ENCODE results near the gene HIVEP3.

The HIVEP3 gene

GRCh38 chr1:41902664-41903063 lies 16.1 kb downstream of the HIVEP3 start:
- TF ChIP-seq, protein P1, sequence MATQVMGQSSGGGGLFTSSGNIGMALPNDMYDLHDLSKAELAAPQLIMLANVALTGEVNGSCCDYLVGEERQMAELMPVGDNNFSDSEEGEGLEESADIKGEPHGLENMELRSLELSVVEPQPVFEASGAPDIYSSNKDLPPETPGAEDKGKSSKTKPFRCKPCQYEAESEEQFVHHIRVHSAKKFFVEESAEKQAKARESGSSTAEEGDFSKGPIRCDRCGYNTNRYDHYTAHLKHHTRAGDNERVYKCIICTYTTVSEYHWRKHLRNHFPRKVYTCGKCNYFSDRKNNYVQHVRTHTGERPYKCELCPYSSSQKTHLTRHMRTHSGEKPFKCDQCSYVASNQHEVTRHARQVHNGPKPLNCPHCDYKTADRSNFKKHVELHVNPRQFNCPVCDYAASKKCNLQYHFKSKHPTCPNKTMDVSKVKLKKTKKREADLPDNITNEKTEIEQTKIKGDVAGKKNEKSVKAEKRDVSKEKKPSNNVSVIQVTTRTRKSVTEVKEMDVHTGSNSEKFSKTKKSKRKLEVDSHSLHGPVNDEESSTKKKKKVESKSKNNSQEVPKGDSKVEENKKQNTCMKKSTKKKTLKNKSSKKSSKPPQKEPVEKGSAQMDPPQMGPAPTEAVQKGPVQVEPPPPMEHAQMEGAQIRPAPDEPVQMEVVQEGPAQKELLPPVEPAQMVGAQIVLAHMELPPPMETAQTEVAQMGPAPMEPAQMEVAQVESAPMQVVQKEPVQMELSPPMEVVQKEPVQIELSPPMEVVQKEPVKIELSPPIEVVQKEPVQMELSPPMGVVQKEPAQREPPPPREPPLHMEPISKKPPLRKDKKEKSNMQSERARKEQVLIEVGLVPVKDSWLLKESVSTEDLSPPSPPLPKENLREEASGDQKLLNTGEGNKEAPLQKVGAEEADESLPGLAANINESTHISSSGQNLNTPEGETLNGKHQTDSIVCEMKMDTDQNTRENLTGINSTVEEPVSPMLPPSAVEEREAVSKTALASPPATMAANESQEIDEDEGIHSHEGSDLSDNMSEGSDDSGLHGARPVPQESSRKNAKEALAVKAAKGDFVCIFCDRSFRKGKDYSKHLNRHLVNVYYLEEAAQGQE (IDR thresholded peaks at IDR 0.05; ENCODE audit: insufficient read depth in 1 of 2, low read depth in 2 of 2, low read length in 2 of 2), result no peak
- TF ChIP-seq POLR2AphosphoS5 (IDR thresholded peaks at IDR 0.05; ENCODE audit: low read depth, low read length), result no peak
- TF ChIP-seq TAF1 (IDR thresholded peaks at IDR 0.05; ENCODE audit: borderline replicate concordance, insufficient read depth, low read length), result no peak
- TF ChIP-seq SIN3A (IDR thresholded peaks at IDR 0.05; ENCODE audit: borderline replicate concordance, insufficient read depth, low read length), result no peak
- no peak for TF ChIP-seq FOXP2 (optimal IDR thresholded peaks at IDR 0.05; ENCODE audit: borderline replicate concordance, extremely low read depth, extremely low read length, insufficient read depth)

GRCh38 chr1:41902159-41902577 lies 16.6 kb downstream of the HIVEP3 start:
- TF ChIP-seq TAF1 (IDR thresholded peaks at IDR 0.05; ENCODE audit: borderline replicate concordance, insufficient read depth, low read length) (peak; percentile 51; the same call in 1 of the 2 replicates), POLR2AphosphoS5 (IDR thresholded peaks at IDR 0.05; ENCODE audit: low read depth, low read length) (peak; percentile 56), FOXP2 (optimal IDR thresholded peaks at IDR 0.05; ENCODE audit: borderline replicate concordance, extremely low read depth, extremely low read length, insufficient read depth) (no peak), SIN3A (IDR thresholded peaks at IDR 0.05; ENCODE audit: borderline replicate concordance, insufficient read depth, low read length) (peak; percentile 78; the same call in 1 of the 2 replicates)
- TF ChIP-seq, protein P1 (IDR thresholded peaks at IDR 0.05; ENCODE audit: insufficient read depth in 1 of 2, low read depth in 2 of 2, low read length in 2 of 2), result no peak

DNA sequence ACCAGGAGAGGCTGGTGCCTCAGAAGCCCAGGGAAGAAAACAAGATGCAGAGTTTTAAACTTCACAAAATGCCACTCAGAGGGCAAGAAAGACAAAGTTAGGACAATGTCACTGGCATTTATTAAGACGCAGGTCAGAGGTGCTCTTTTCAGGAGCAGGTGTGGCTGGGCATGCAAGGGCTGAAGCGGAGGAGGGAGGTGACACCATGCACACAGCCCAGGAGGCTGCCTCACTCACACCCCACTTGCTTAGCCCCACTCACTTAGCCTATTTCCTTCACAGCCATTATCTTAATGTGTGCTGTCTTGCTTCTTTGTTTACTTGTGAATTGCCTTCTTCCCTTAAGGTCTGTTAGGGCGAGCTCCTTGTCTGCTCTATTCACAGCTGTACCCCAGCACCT lies 17.2 kb downstream of the HIVEP3 start:
- TF ChIP-seq POLR2AphosphoS5 (IDR thresholded peaks at IDR 0.05; ENCODE audit: low read depth, low read length), result 0 out of 2 replicates have a peak, but pooled peaks have one; percentile 19
- TF ChIP-seq, protein P1 (IDR thresholded peaks at IDR 0.05; ENCODE audit: insufficient read depth in 1 of 2, low read depth in 2 of 2, low read length in 2 of 2), result no peak

DNA sequence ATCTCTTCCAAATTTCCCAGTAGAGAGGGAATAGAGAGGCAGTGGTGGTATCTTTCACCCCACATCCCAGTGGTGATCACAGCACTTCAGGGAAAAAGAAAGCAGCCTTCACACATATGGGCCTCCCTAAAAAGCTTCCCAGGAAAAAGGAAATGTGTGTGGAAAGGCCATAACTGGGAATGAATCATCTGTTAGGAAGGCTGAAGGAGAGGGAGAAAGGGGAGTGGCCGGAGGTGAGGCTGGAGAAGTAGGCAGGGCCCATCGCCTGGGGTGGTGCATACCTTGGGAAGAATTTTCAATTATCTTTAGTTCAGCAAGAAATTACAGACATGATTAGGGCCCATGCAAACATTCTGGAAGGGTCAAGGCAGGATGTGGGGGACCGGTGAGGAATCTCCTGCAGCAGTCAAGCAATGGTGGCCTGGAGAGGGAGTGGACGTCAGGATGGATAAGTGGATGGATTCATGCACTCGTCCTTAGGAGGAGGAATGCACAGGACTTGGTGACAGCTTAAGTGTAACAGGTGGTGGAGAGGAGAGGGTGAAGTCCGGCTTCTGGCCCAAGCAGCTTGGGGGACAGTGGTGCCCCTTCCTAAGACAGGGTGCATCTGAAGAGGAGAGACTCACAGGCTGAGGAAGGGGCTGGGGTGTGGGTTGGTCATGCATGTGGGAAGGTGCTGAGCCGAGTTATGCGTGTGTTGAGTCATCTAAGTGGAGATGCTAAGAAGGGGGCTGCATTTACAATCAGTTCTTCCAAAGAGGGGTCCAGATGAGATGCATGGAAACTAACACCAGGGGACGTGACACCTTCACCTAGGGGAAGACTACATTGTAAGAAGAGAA lies 17.9 kb downstream of the HIVEP3 start:
- TF ChIP-seq SIN3A (IDR thresholded peaks at IDR 0.05; ENCODE audit: borderline replicate concordance, insufficient read depth, low read length) (0 out of 2 replicates have a peak, but pooled peaks have one; percentile 40), TAF1 (IDR thresholded peaks at IDR 0.05; ENCODE audit: borderline replicate concordance, insufficient read depth, low read length) (peak; percentile 76; the same call in 1 of the 2 replicates), POLR2AphosphoS5 (IDR thresholded peaks at IDR 0.05; ENCODE audit: low read depth, low read length) (peak; percentile 59; the same call in 1 of the 2 replicates), FOXP2 (optimal IDR thresholded peaks at IDR 0.05; ENCODE audit: borderline replicate concordance, extremely low read depth, extremely low read length, insufficient read depth) (no peak)
- TF ChIP-seq, protein P1 (IDR thresholded peaks at IDR 0.05; ENCODE audit: insufficient read depth in 1 of 2, low read depth in 2 of 2, low read length in 2 of 2), result peak in 1 of 2 experiments; percentile 42; a peak in 1 of 4 replicates
